BLaER1 (cell line): ENCODE data around the gene UNC80.
A peak's percentile ranks its signal among the peaks of the same experiment; 100 is the strongest.

Experiments used
- H3K27ac ChIP-seq: shearing (Covaris generic); formaldehyde crosslinking; 2 replicates; pipeline ENCODE4 v1.8.1; 2022
- H3K27me3 ChIP-seq: shearing (Covaris generic); formaldehyde crosslinking; 2 replicates; pipeline ENCODE4 v1.8.1; 2022
- H3K36me3 ChIP-seq: shearing (Covaris generic); formaldehyde crosslinking; 2 replicates; pipeline ENCODE4 v1.8.1; 2022
- H3K4me1 ChIP-seq: shearing (Covaris generic); formaldehyde crosslinking; 2 replicates; pipeline ENCODE4 v1.8.1; 2022
- H3K4me2 ChIP-seq: shearing (Covaris generic); formaldehyde crosslinking; 2 replicates; pipeline ENCODE4 v1.8.1; 2022
- H3K4me3 ChIP-seq: shearing (Covaris generic); formaldehyde crosslinking; 2 replicates; pipeline ENCODE4 v1.8.1; 2022
- H3K9ac ChIP-seq: shearing (Covaris generic); formaldehyde crosslinking; 2 replicates; pipeline ENCODE4 v1.8.1; 2022
- H3K9me3 ChIP-seq: shearing (Covaris generic); formaldehyde crosslinking; 2 replicates; pipeline ENCODE4 v1.8.1; 2022
- H4K20me1 ChIP-seq: shearing (Covaris generic); formaldehyde crosslinking; 2 replicates; pipeline ENCODE4 v1.8.1; 2022
- Cebpa-rat ChIP-seq: shearing (Covaris generic); IDR thresholded peaks from 2 replicates; pipeline ENCODE4 v1.8.1; 2022

The UNC80 gene

GRCh38 chr2:209771474-209772289 is at the start of gene UNC80:
Gene UNC80 (plus strand): TSS chr2:209771832. CDS start chr2:209772073, 241 bp downstream.
- no peak for TF ChIP-seq Cebpa-rat
- Histone ChIP-seq H3K9ac (no peak within 1 kb of the TSS), H3K4me3 (no peak within 1 kb of the TSS), H3K9me3 (peaks cover 9% of the 10 kb centered on the region), H4K20me1 (no peaks in the 10 kb centered on the region), H3K27ac (no peak within 1 kb of the TSS), H3K27me3 (no peaks in the 10 kb centered on the region), H3K4me1 (no peaks in the 10 kb centered on the region), H3K4me2 (no peak within 1 kb of the TSS), H3K36me3 (no peaks in the 10 kb centered on the region)

GRCh38 chr2:209726311-209726710 is 45.3 kb upstream of the UNC80 start:
- Histone ChIP-seq H3K36me3 (no peaks in the 10 kb centered on the region), H3K27ac (no peak overlapping the region), H3K9ac (no peak overlapping the region), H3K4me3 (no peak overlapping the region), H3K4me2 (no peak overlapping the region), H3K9me3 (no peaks in the 10 kb centered on the region), H3K4me1 (no peaks in the 10 kb centered on the region), H3K27me3 (no peaks in the 10 kb centered on the region), H4K20me1 (no peaks in the 10 kb centered on the region)
- no peak for TF ChIP-seq Cebpa-rat

GRCh38 chr2:209727077-209727476 is 44.6 kb upstream of the UNC80 start:
- H3K27me3 ChIP-seq = no peaks in the 10 kb centered on the region
- TF ChIP-seq Cebpa-rat = no peak
- no peaks in the 10 kb centered on the region for H3K9me3 ChIP-seq

GRCh38 chr2:209734805-209735204 is 36.8 kb upstream of the UNC80 start:
- H3K4me2 ChIP-seq = no peak overlapping the region
- H3K27ac ChIP-seq = no peak overlapping the region
- no peak overlapping the region for H3K9ac ChIP-seq
- TF ChIP-seq Cebpa-rat = no peak
- H3K4me1 ChIP-seq = no peaks in the 10 kb centered on the region
- no peaks in the 10 kb centered on the region for H3K9me3 ChIP-seq
- H3K4me3 ChIP-seq = no peak overlapping the region
- H3K27me3 ChIP-seq = no peaks in the 10 kb centered on the region
- H4K20me1 ChIP-seq = no peaks in the 10 kb centered on the region
- no peaks in the 10 kb centered on the region for H3K36me3 ChIP-seq

More at GRCh38 chr2:209727077-209727476, 44.6 kb upstream of the UNC80 start:
- no peak overlapping the region for H3K27ac ChIP-seq
- no peaks in the 10 kb centered on the region for H3K36me3 ChIP-seq
- H3K9ac ChIP-seq = no peak overlapping the region
- no peak overlapping the region for H3K4me3 ChIP-seq
- no peak overlapping the region for H3K4me2 ChIP-seq
- H3K4me1 ChIP-seq = no peaks in the 10 kb centered on the region
- no peaks in the 10 kb centered on the region for H4K20me1 ChIP-seq

- H3K27ac ChIP-seq = no peak overlapping the region
- H3K4me2 ChIP-seq = no peak overlapping the region
- H3K9ac ChIP-seq = no peak overlapping the region
- TF ChIP-seq Cebpa-rat = no peak
- no peaks in the 10 kb centered on the region for H4K20me1 ChIP-seq
- H3K9me3 ChIP-seq = no peaks in the 10 kb centered on the region
- no peaks in the 10 kb centered on the region for H3K36me3 ChIP-seq
- no peaks in the 10 kb centered on the region for H3K27me3 ChIP-seq
- H3K4me3 ChIP-seq = no peak overlapping the region
- H3K4me1 ChIP-seq = no peaks in the 10 kb centered on the region
These were observed 29.7 kb upstream of the UNC80 start for GRCh38 chr2:209741953-209742352.

- TF ChIP-seq Cebpa-rat = no peak
- no peak overlapping the region for H3K27ac ChIP-seq
- H3K27me3 ChIP-seq = no peaks in the 10 kb centered on the region
- H3K4me3 ChIP-seq = no peak overlapping the region
- no peaks in the 10 kb centered on the region for H3K36me3 ChIP-seq
- no peaks in the 10 kb centered on the region for H4K20me1 ChIP-seq
- H3K4me2 ChIP-seq = no peak overlapping the region
- no peaks in the 10 kb centered on the region for H3K4me1 ChIP-seq
- no peak overlapping the region for H3K9ac ChIP-seq
- H3K9me3 ChIP-seq = no peaks in the 10 kb centered on the region
These were observed 18.6 kb upstream of the UNC80 start for GRCh38 chr2:209753020-209753419.

GRCh38 chr2:209757163-209757562 is 14.5 kb upstream of the UNC80 start:
- no peaks in the 10 kb centered on the region for H3K9me3 ChIP-seq
- H3K36me3 ChIP-seq = no peaks in the 10 kb centered on the region
- TF ChIP-seq Cebpa-rat = no peak
- no peak overlapping the region for H3K4me2 ChIP-seq
- H3K27ac ChIP-seq = no peak overlapping the region
- no peaks in the 10 kb centered on the region for H3K27me3 ChIP-seq
- peaks cover under 1% of the 10 kb centered on the region; the same call in 1 of the 2 replicates for H3K4me1 ChIP-seq
- H4K20me1 ChIP-seq = no peaks in the 10 kb centered on the region
- no peak overlapping the region for H3K9ac ChIP-seq
- no peak overlapping the region for H3K4me3 ChIP-seq

- H3K27me3 ChIP-seq = no peaks in the 10 kb centered on the region
- H3K4me1 ChIP-seq = peaks cover 18% of the 10 kb centered on the region
- no peak overlapping the region for H3K4me3 ChIP-seq
- no peak overlapping the region for H3K9ac ChIP-seq
- no peaks in the 10 kb centered on the region for H3K9me3 ChIP-seq
- no peak for TF ChIP-seq Cebpa-rat
- H3K27ac ChIP-seq = no peak overlapping the region
- H4K20me1 ChIP-seq = no peaks in the 10 kb centered on the region
- no peak overlapping the region for H3K4me2 ChIP-seq
- no peaks in the 10 kb centered on the region for H3K36me3 ChIP-seq
These were observed 10.1 kb upstream of the UNC80 start for GRCh38 chr2:209761566-209761965.

GRCh38 chr2:209762563-209762962 is 9.1 kb upstream of the UNC80 start:
- Histone ChIP-seq H4K20me1 (no peaks in the 10 kb centered on the region), H3K4me3 (no peak overlapping the region), H3K4me1 (peaks cover 18% of the 10 kb centered on the region), H3K9me3 (no peaks in the 10 kb centered on the region), H3K4me2 (peak overlapping the region; percentile 60), H3K27me3 (no peaks in the 10 kb centered on the region), H3K36me3 (no peaks in the 10 kb centered on the region), H3K9ac (no peak overlapping the region), H3K27ac (no peak overlapping the region; the same call in 1 of the 2 replicates)
- no peak for TF ChIP-seq Cebpa-rat

- Histone ChIP-seq H3K9ac (no peak overlapping the region), H3K36me3 (no peaks in the 10 kb centered on the region), H3K4me3 (no peak overlapping the region), H3K27me3 (no peaks in the 10 kb centered on the region), H3K9me3 (no peaks in the 10 kb centered on the region), H4K20me1 (no peaks in the 10 kb centered on the region), H3K27ac (no peak overlapping the region; the same call in 1 of the 2 replicates), H3K4me1 (peaks cover 18% of the 10 kb centered on the region), H3K4me2 (peak overlapping the region; percentile 60)
- TF ChIP-seq Cebpa-rat = no peak
These were observed 8.5 kb upstream of the UNC80 start for GRCh38 chr2:209763106-209763505.
